Effector CD8-positive, alpha-beta T cell (primary cell): ENCODE measurements around the gene MMP15.
A peak's percentile ranks its signal among the peaks of the same experiment; 100 is the strongest.
"Not testable (repeated sequence)": the region's sequence is repeated elsewhere in the genome, so short reads cannot be mapped to it uniquely, and the experiment has no call there.

Experiments
- DNase-seq: peaks from one replicate; lab custom pipeline; 2025; lab: John Stamatoyannopoulos, UW
- total RNA-seq, 4 experiments: gene quantifications; one replicate each; lab custom pipeline; 2026; lab: John Stamatoyannopoulos, UW

The MMP15 gene
- 1.4 to 3.4 (median 2.3) reads per million in 4 experiments for total RNA-seq

GRCh38 chr16:58025351-58026138 is at the start of gene MMP15:
Gene MMP15 (plus strand): TSS chr16:58025754. CDS start chr16:58026351, 597 bp downstream.
- peak; percentile 26 for DNase-seq

DNA sequence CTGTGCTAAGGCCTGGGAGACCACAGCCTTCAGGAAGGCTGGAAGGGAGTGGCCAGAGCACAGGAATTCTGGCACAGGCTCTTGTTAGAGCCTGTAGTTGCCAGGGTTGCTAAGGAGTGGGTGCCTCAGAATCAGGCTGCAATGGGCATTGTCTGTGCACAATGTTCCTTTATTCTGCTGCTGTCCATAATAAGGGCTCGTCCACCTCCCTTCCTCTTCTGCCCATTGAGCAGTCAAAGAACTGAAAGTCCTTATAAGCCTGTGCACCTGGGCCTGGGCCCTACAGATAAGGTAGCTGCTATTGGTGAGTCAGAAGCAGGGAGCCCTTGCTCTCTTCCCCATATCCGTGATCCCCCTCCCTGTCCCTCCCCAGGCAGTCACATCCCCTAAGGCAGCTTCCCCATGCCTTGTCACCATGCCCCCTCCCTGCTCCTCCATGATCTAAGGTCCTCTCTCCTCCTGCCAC is 49.2 kb upstream of the MMP15 start:
- DNase-seq = no peak

DNA sequence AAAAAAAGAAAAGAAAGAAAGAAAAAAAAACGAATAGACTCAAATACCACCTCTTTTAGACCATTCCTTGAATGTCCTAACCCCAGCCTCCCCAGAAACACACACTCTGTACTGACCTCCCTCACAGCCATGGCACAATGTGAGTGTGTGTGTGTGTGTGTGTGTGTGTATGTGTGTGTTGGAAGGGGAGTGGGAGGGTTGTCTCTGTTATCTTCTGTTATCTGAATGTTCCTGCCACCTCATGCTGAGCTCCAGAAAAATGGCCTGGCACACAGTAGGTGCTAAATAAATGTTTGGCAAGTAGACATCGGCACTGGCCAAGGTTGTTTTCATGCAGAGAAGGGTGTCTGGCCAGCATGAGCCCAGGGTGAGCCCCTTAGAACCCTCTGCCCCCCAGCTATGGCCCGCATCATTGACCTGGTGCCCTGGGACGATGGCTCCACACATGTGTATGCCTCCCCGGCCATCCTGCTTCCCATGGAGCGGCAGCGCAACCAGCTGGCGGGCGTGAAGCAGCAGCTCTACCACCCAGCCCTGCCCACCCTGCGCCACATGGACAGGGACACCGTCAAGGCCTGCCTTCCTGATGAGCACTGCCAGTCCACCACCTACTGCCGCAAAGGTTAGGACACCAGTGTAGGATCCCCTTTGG is 48.0 kb upstream of the MMP15 start:
- DNase-seq = no peak

DNA sequence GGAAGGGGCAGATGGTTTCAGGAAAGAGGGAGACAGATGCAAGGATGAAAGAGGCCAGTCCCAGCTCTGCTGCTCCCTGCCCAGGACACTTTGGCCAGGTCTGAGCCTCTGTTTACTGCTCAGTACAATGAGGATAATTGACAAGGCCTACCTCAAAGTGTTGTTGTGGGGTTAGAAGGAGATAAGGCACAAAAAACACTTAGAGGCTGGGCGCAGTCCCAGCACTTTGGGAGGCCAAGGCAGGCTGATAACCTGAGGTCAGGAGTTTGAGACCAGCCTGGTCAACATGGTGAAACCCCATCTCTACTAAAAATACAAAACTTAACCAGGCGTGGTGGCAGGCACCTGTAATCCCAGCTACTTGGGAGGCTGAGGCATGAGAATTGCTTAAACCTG is 47.5 kb upstream of the MMP15 start:
- DNase-seq = not testable (repeated sequence)

DNA sequence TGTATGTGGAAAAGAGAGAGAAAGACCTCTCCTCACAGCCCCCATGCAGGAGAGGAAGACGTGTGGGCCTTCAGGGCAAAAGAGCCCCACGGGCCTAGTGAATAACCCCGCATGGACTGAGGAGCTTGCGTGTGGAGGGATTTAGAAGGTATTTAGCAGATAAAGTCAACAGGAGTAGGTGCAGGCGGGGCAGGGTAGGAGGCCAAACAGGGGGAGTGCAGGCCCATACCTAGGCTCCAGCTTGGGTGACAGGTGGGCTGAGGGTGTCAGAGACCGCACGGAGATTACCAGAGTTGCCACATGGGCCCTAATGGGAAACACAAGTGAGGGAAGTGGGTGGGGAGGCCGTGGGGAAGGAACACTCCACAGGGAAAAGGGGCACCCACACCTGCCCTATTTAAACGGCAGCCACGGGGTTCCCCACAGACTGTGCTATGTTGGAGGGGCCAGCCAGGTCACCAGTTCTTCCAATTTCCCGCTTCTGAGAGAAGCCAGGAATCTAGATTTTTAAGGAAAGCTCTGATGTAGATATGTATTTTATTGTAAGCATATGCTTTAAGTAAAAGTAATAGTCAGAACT is 46.5 kb upstream of the MMP15 start:
- DNase-seq = no peak

GRCh38 chr16:57981636-57982035 is 43.9 kb upstream of the MMP15 start:
- DNase-seq = no peak

DNA sequence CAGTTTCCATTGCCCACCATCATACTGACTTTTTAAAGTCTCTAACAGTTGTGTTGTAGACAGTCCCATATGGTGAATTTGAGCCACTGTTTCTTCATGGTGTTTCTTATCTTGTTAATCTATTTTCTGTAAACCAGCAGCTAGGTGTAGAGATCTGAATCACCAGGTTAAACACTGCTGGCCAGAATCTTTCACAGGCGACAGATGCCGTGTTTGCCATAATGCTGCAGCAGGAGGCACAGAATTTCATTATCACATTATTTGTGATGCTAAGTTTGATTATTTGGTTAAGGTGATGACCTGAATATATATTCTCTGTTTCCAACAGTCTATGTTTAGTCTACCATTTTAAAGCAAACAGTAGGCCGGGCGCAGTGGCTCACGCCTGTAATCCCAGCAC is 43.2 kb upstream of the MMP15 start:
- no peak for DNase-seq

- DNase-seq = peak; percentile 93
Observed at GRCh38 chr16:57984443-57985203, 40.9 kb upstream of the MMP15 start.

DNA sequence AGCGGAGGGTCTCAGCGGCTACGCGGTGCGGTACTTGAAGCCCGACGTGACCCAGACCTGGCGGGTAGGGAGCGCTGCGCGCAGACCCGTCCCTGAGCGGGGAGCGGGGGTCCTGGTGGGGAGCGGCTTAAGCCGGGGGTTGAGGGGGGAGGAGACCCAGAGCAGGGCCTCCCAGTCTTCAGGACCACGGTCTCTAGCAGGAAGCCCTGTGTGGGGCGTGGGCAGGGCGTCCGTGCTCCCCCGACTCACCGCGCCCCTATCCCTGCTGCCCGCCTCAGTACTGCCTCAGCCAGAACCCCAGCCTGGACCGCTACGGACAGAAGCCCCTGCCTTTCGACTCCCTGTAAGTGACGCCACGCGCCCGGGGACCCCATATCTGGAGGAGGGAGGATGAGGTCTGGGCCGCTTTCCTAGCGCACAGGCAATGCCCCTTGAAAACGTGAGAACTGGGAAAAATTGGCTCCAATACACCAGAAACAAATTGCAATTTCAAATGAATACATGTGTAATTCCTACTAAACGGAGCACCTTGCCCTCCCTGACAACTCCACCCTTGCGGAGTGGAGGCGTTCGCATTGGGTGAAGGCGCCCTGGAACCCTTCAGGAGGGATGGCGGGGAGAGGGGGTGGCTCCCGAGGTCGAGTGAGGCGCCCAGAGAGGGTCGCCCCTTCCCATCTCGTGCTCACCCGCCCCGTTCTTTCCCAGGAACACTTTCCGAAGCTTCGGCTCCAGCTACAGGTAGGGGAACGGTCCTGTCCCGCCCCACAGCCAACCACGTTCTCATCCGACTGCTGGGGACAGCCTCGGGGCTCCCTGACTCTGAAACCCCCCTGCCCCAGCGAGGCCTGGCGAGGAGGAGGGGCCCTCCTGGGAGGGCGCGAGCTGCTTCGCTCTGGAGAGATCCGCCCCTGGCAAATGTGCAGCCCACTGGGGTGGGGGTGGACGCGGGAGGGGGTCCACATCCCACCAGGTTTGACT is 40.1 kb upstream of the MMP15 start:
- no peak for DNase-seq

- DNase-seq = no peak
Observed at GRCh38 chr16:57986196-57986595, 39.4 kb upstream of the MMP15 start.

DNA sequence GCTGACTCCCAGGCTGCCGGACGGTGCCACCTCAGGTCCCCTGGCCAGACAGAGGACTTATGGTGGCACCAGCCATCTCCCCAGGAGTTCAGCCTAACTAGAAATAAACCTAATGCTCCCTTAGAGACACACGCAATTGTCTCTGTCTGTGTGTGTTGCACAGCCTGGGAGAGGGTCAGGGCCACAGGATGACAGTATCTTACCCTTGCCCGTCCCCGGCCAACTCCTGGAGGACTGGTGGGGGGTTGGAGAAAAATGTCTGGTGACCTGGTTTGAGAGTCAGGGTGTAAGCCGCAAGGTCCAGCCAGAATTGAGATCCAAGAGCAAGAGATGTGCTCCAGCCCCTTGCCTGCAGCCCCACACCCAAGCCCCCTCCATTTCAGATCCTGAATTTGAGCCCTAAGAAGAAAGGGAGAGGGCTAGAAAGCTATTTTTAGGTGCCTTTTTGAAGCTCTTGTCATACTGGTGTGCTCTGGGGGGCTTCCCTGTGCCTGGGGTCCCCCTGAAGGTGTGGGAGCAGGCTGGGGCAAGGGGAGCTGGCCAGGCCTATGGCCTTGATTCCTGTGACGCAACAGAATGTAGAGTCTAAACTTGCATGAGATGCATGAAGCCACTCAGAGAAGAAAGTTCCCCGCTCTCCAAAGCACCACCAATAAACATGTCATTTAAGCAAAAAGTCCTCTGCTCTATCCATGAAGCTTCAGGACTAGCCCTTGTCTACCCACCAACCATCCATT is 37.9 kb upstream of the MMP15 start:
- no peak for DNase-seq

GRCh38 chr16:57988929-57989328 is 36.6 kb upstream of the MMP15 start:
- DNase-seq = no peak

- no peak for DNase-seq
Observed at GRCh38 chr16:57991551-57992059, 33.9 kb upstream of the MMP15 start.

DNA sequence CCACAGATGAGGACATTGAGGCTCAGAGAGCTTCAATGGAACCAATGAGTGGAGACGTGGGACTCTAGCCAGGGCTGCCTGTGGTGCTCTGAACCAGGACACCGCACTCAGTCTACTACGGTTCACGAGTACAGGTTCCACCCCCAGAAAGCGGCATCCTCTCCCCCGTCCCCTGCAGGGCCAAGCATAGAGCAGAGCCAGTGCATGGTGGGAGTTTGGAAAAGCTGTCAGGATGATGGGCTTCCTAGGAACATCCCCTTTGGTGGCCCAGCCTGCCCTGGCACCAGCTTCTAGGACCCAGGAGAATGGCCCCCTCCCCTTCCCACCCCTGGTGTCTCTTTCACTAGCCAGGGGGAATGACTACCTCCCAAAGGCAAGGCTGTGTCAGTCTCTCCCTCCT is 33.5 kb upstream of the MMP15 start:
- DNase-seq = no peak

DNA sequence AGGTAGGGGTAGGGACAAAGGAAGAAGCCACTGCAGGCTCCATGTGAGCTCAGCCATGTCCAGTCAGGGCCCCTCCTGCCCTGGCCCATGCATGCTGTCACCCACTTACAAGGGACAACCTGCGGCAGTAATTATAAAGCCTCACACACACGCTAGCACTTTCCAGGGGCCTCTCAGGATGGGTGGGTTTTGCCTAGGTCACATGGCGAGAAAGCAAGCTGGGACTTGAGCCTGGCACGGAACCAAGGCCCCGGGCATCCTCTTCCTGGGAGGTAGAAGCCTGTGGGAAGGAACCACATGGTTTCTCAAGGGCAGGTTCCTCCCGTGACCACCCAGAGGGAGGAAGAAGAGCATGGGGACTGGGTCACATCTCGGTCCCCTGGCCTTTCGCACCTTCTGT is 32.1 kb upstream of the MMP15 start:
- no peak for DNase-seq

- DNase-seq = no peak
Observed at GRCh38 chr16:57993897-57994296, 31.7 kb upstream of the MMP15 start.

- DNase-seq = no peak
Observed at GRCh38 chr16:57994361-57994760, 31.2 kb upstream of the MMP15 start.

DNA sequence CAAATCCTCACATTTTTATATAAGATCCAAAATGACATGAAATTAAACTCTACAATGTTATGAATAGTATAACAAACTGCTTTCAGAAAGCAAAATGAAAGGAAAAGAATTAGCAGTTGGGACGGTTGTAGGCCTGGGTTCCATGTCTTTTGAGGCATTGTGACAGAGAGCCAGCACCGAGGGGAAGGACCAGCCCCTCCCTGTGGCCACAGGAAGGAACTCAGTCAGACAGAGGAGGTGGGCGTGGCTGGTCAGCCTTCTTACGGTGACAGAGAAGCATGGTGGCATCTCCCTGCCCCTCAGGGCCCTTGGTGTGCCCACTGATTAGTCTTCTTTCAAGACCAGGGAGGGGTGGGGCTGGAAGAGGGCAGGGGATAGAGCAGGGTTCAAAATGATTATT is 30.8 kb upstream of the MMP15 start:
- DNase-seq = no peak

- no peak for DNase-seq
Observed at GRCh38 chr16:57995721-57996405, 29.7 kb upstream of the MMP15 start.
